Endothelial cell of umbilical vein (primary cell): ENCODE results near the gene UIMC1. TPM values are rescaled to one million over a fixed set of nuclear protein-coding genes. Genes with fewer than 3 reads are reported as not detected.

Experiments
- BruUV-seq: library from RNA; stranded (reverse); fragments of 400-500 nt; replicated peaks from 2 replicates; lab custom pipeline; 2021; lab: Mats Ljungman, UMichigan
- CTCF ChIA-PET: fragments of 300-600, 350-600 bp; sonication (Branson Sonifier 250); formaldehyde crosslinking; loops from one replicate; lab custom pipeline; 2021; ENCODE audit warnings: antibody characterized with exemption, inconsistent platforms; lab: Charles Lee
- POLR2A ChIA-PET: fragments of 300-600, 350-600 bp; sonication (Branson Sonifier 250); formaldehyde crosslinking; loops from one replicate; lab custom pipeline; 2021; ENCODE audit warnings: antibody characterized with exemption, inconsistent platforms; lab: Charles Lee
- DNase-seq: peaks from one replicate; pipeline ENCODE4 v3.0.0-alpha.2; 2011; ENCODE audit warnings: low read depth, low spot score
- FAIRE-seq: peaks from 2 replicates; lab custom pipeline; 2011; peaks lifted over from hg19 to GRCh38; lab: Jason Lieb, UNC
- H2AFZ ChIP-seq: 2 replicates; pipeline ENCODE4 v1.6.0; 2012; ENCODE audit warnings: low read depth, low read length, control low read depth, inconsistent platforms
- H3K27ac ChIP-seq: 2 replicates; pipeline ENCODE4 v1.5.1; 2011; ENCODE audit warnings: low read depth, mild to moderate bottlenecking, control low read depth, low read length, moderate library complexity; ENCODE audit not compliant: insufficient read depth
- H3K27me3 ChIP-seq, 2 experiments: 2 replicates each; pipeline versions ENCODE4 v1.6.0 to v1.6.1; 2011; ENCODE audit warnings: low read length in 2 of 2, mixed read lengths in 1 of 2; ENCODE audit not compliant: control insufficient read depth in 2 of 2, insufficient read depth in 2 of 2
- H3K36me3 ChIP-seq, 2 experiments: 2 replicates in 1 of 2; 3 replicates in 1 of 2; pipeline ENCODE4 v1.5.1; 2011; ENCODE audit warnings: low read length in 2 of 2, mild to moderate bottlenecking in 1 of 2, moderate library complexity in 1 of 2; ENCODE audit not compliant: control insufficient read depth in 2 of 2, insufficient read depth in 2 of 2; ENCODE audit errors: extremely low read depth in 1 of 2
- H3K4me1 ChIP-seq: 3 replicates; pipeline ENCODE4 v1.5.1; 2011; ENCODE audit warnings: mild to moderate bottlenecking, low read length; ENCODE audit not compliant: control insufficient read depth, insufficient read depth; ENCODE audit errors: extremely low read depth
- H3K4me2 ChIP-seq: 2 replicates; pipeline ENCODE4 v1.6.1; 2011; ENCODE audit warnings: low read length, control low read depth, mixed read lengths; ENCODE audit not compliant: insufficient read depth
- H3K4me3 ChIP-seq, 3 experiments: fragments of 200-600 bp in 1 of 3; sonication (generic), shearing (Covaris generic) in 1 of 3; replicated peaks in 1 of 3; 2 replicates each; pipeline ENCODE4 v1.5.1; 2011 to 2016; ENCODE audit warnings: control low read depth in 3 of 3, low read length in 3 of 3, mild to moderate bottlenecking in 2 of 3, inconsistent platforms in 1 of 3, low read depth in 1 of 3, moderate library complexity in 1 of 3; ENCODE audit not compliant: insufficient read depth in 1 of 3
- H3K79me2 ChIP-seq: 2 replicates; pipeline ENCODE4 v1.6.0; 2012; ENCODE audit warnings: low read length, inconsistent platforms; ENCODE audit not compliant: control insufficient read depth, insufficient read depth
- H3K9ac ChIP-seq: replicated peaks from 2 replicates; pipeline ENCODE3; 2011; ENCODE audit warnings: low read length, control low read depth; ENCODE audit not compliant: insufficient read depth; ENCODE audit errors: extremely low read depth
- H3K9me1 ChIP-seq: replicated peaks from 3 replicates; pipeline ENCODE4 v1.6.0; 2011; ENCODE audit warnings: mild to moderate bottlenecking, low read length; ENCODE audit not compliant: control insufficient read depth, insufficient read depth; ENCODE audit errors: extremely low read depth
- H3K9me3 ChIP-seq: replicated peaks from 2 replicates; pipeline ENCODE4 v1.5.1; 2012; ENCODE audit warnings: low read length, inconsistent platforms; ENCODE audit not compliant: control insufficient read depth, insufficient read depth
- H4K20me1 ChIP-seq: replicated peaks from 2 replicates; pipeline ENCODE3; 2011; ENCODE audit warnings: mild to moderate bottlenecking, low read length; ENCODE audit not compliant: control insufficient read depth, insufficient read depth; ENCODE audit errors: extremely low read depth
- CTCF ChIP-seq, 2 donors: IDR thresholded peaks; 1 replicate in 1 of 2; 2 replicates in 1 of 2; pipeline ENCODE4 v1.5.1; 2011; ENCODE audit warnings: low read length in 2 of 2, mild to moderate bottlenecking in 2 of 2, moderate library complexity in 2 of 2, control low read depth in 1 of 2, inconsistent platforms in 1 of 2, low read depth in 1 of 2; ENCODE audit not compliant: insufficient read depth in 1 of 2; ENCODE audit errors: extremely low read depth in 1 of 2
- EZH2 ChIP-seq: IDR thresholded peaks from 2 replicates; pipeline ENCODE4 v1.6.1; 2012; ENCODE audit warnings: borderline replicate concordance, low read depth, mild to moderate bottlenecking, moderate library complexity, low read length, inconsistent platforms; ENCODE audit not compliant: severe bottlenecking
- FOS ChIP-seq: IDR thresholded peaks from 2 replicates; pipeline ENCODE4 v1.6.1; 2011; ENCODE audit warnings: mild to moderate bottlenecking, low read length, moderate library complexity, borderline replicate concordance; ENCODE audit not compliant: insufficient read depth
- GATA2 ChIP-seq: IDR thresholded peaks from 2 replicates; pipeline ENCODE4 v1.7.0; 2011; ENCODE audit warnings: low read depth, mild to moderate bottlenecking, moderate library complexity, mixed read lengths, low read length; ENCODE audit not compliant: insufficient read length, insufficient read depth
- JUN ChIP-seq: IDR thresholded peaks from 2 replicates; pipeline ENCODE4 v1.6.1; 2011; ENCODE audit warnings: borderline replicate concordance, low read depth; ENCODE audit not compliant: insufficient read length, insufficient read depth
- MAX ChIP-seq: IDR thresholded peaks from 2 replicates; pipeline ENCODE4 v1.6.1; 2011; ENCODE audit not compliant: insufficient read depth, insufficient read length
- MYC ChIP-seq: IDR thresholded peaks from one replicate; pipeline ENCODE4 v1.6.1; 2011; ENCODE audit warnings: mild to moderate bottlenecking, low read depth, low read length
- POLR2A ChIP-seq: IDR thresholded peaks from 2 replicates; pipeline ENCODE4 v1.6.1; 2012; ENCODE audit warnings: low read depth, mild to moderate bottlenecking, control low read depth, low read length
- POLR2AphosphoS5 ChIP-seq: IDR thresholded peaks from 2 replicates; pipeline ENCODE4 v1.6.1; 2012; ENCODE audit warnings: low read depth, mild to moderate bottlenecking, control low read depth, low read length, moderate library complexity; ENCODE audit not compliant: insufficient read depth
- dilution Hi-C: fragments of 300-500 bp; cut with MboI; formaldehyde crosslinking; loops from one replicate; pipeline ENCODE4 v1.15.0; 2019; ENCODE audit warnings: low sequenced_read_pairs; ENCODE audit not compliant: extremely low pct_ligation_motif_present
- intact Hi-C: fragments of 100-400 bp; cut with micrococcal nuclease; formaldehyde crosslinking; loops from one replicate; pipeline ENCODE4 v1.10.0; 2022
- polyA plus RNA-seq, 4 experiments: library from polyadenylated mRNA; depleted of rRNA in 3 of 4; stranded (reverse) in 3 of 4; unstranded in 1 of 4; fragments of >200 nt; gene quantifications; 2 replicates each; pipeline versions ENCODE4 v1.2.1 to v1.2.3, GENCODE V29; 2011 to 2012; ENCODE audit warnings: missing spikeins in 1 of 4
- total RNA-seq: library from RNA; stranded (reverse); gene quantifications from 2 replicates; pipeline ENCODE4 v1.2.3, GENCODE V29; 2021

The UIMC1 gene
- total and polyA plus RNA-seq, 2 donors (not counting 3 experiments of a cell fraction or from before 2014, with no cell fraction given): 17.2 to 60.1 TPM

GRCh38 chr5:176899946-176900779, 106.4 kb downstream of the UIMC1 start:
- H3K4me1 ChIP-seq: peaks cover 11% of the 10 kb centered on the region
- no peak for FAIRE-seq
- no peaks in the 10 kb centered on the region for H3K79me2 ChIP-seq
- no peak for DNase-seq
- ChIA-PET POLR2A (interaction anchor here (0.5 kb wide), 1 partner anchor 120 kb away, joined by 4 read pairs; no protein-coding TSS in a partner anchor), CTCF (interaction anchor here (1.5 to 7.3 kb wide), 2 partner anchors 12 to 240 kb away, joined by 3 to 42 read pairs; no protein-coding TSS in a partner anchor)
- TF ChIP-seq MYC (no peak), GATA2 (no peak), POLR2A (no peak), EZH2 (no peak), MAX (no peak), CTCF (IDR thresholded peaks at IDR 0.05; ENCODE audit: extremely low read depth in 1 of 2, insufficient read depth in 1 of 2, low read depth in 1 of 2, low read length in 2 of 2) (no peak), FOS (no peak), JUN (no peak), POLR2AphosphoS5 (no peak)
- no TSS peak for BruUV-seq
- H3K9me3 ChIP-seq: no peaks in the 10 kb centered on the region
- peaks cover 11 to 24% of the 10 kb centered on the region in 2 experiments for H3K36me3 ChIP-seq
- H2AFZ ChIP-seq: no peak overlapping the region
- H3K4me2 ChIP-seq: no peak overlapping the region
- no peak overlapping the region for H3K27ac ChIP-seq
- no peaks in the 10 kb centered on the region for H4K20me1 ChIP-seq
- H3K9me1 ChIP-seq: no peaks in the 10 kb centered on the region
- H3K27me3 ChIP-seq: no peaks in the 10 kb centered on the region
- H3K4me3 ChIP-seq: no peak overlapping the region
- H3K9ac ChIP-seq: no peak overlapping the region
- intact Hi-C loops: no loop called here
- dilution Hi-C loops: no loop called here
